GM18870 (cell line): Measurements from ENCODE around the gene SGIP1.

Source experiments
- ATAC-seq: cut with Tn5 transposase; IDR thresholded peaks from one replicate; pipeline ENCODE4 v1.9.1; 2021; ENCODE audit warnings: moderate library complexity; ENCODE audit not compliant: unreplicated experiment

The SGIP1 gene

GRCh38 chr1:66520655-66521054 lies 13.3 kb upstream of the SGIP1 start:
- ATAC-seq, result no peak

- no peak for ATAC-seq
These were observed 12.1 kb upstream of the SGIP1 start for GRCh38 chr1:66521721-66522365.

GRCh38 chr1:66523562-66523961 lies 10.4 kb upstream of the SGIP1 start:
- no peak for ATAC-seq

- ATAC-seq, result no peak
These were observed 8.9 kb upstream of the SGIP1 start for GRCh38 chr1:66525086-66525485.

- ATAC-seq, result no peak
These were observed 7.9 kb upstream of the SGIP1 start for GRCh38 chr1:66526036-66526435.

- ATAC-seq, result no peak
These were observed 7.0 kb upstream of the SGIP1 start for GRCh38 chr1:66526991-66527390.

GRCh38 chr1:66527686-66528085 lies 6.3 kb upstream of the SGIP1 start:
- no peak for ATAC-seq

GRCh38 chr1:66528580-66528979 lies 5.4 kb upstream of the SGIP1 start:
- no peak for ATAC-seq

GRCh38 chr1:66532214-66532613 lies 1.7 kb upstream of the SGIP1 start:
- ATAC-seq, result no peak

- no peak for ATAC-seq
These were observed 862 bp upstream of the SGIP1 start for GRCh38 chr1:66532798-66533783.

GRCh38 chr1:66535061-66535460 lies 1.1 kb downstream of the SGIP1 start:
- no peak for ATAC-seq

GRCh38 chr1:66535853-66536252 lies 1.9 kb downstream of the SGIP1 start:
- no peak for ATAC-seq

GRCh38 chr1:66537718-66538117 lies 3.8 kb downstream of the SGIP1 start:
- no peak for ATAC-seq

- ATAC-seq, result no peak
These were observed 5.5 kb downstream of the SGIP1 start for GRCh38 chr1:66539491-66539890.

GRCh38 chr1:66540434-66541032 lies 6.6 kb downstream of the SGIP1 start:
- no peak for ATAC-seq

- no peak for ATAC-seq
These were observed 8.4 kb downstream of the SGIP1 start for GRCh38 chr1:66542314-66542713.

- no peak for ATAC-seq
These were observed 9.1 kb downstream of the SGIP1 start for GRCh38 chr1:66542811-66543767.

- ATAC-seq, result no peak
These were observed 12.3 kb downstream of the SGIP1 start for GRCh38 chr1:66546047-66546810.

GRCh38 chr1:66549017-66549416 lies 15.1 kb downstream of the SGIP1 start:
- no peak for ATAC-seq

GRCh38 chr1:66550243-66550642 lies 16.3 kb downstream of the SGIP1 start:
- ATAC-seq, result no peak
